Muscle of back (tissue), 11 donors: ENCODE data around the gene HLA-DPB1. TPM values are rescaled to one million over a fixed set of nuclear protein-coding genes. Genes with fewer than 3 reads are reported as not detected.

Experiments
- DNase-seq, 3 donors: peaks; one replicate each; pipeline versions ENCODE4 v3.0.0 to v3.0.0-alpha.2; 2013
- polyA plus RNA-seq, 10 donors: library from polyadenylated mRNA; unstranded; fragments of 120-200 nt; gene quantifications; one replicate each; pipeline ENCODE4 v1.2.1, GENCODE V29; 2013; ENCODE audit not compliant: insufficient read length in 10 of 10

Gene HLA-DPB1
- polyA plus RNA-seq, 10 donors = 4.8 to 15.4 (median 7.8) TPM

DNA sequence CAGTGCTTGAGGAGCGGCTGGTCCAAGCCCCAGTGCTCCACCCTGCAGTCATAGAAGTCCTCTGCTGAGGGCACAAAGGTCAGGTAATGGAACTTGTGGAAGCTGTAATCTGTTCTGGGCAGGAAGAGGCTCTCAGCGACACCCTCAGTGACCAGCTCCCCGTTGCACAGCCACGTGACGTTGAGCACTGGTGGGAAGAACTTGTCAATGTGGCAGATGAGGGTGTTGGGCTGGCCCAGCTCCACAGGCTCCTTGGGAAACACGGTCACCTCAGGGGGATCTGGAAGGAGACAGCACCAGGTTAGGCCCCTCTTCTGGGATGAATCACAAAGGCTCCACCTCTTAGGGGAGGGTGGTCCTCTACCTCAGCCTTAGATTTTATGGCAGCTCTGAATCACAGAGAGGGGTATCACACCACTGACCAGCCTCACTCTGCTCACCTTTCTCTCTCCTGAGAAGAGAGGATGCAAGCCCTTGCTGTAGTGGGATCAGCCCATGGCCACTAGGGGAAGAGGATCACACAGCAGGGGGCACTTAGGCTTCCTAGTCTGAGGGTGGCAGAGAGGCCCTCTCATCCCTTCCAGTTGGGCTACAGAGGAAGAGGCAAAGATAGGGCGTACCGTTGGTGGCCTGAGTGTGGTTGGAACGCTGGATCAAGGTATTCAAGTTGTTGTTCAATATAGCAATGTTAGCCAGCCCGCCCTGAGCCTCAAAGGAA is 6.6 kb upstream of the HLA-DPB1 start:
- no peak for DNase-seq

DNA sequence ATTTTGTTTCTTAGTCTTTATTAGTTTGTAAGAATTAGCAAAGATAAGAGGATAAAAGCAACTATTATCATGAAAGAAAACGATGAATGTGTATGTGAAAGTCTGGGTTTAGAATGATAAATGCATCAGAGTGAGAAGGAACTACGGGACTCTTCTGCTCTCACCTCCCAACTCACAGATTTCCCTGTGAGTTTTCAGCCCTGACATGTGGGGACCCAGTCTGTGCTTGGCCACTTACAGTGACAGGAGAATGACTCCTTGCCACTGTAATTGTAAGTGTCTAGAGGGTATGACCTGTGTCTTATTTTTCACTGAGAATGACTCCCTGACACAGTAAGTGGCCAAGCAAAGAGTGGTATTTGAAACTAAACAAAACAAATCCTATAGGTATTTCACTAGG is 4.9 kb upstream of the HLA-DPB1 start:
- no peak for DNase-seq

DNA sequence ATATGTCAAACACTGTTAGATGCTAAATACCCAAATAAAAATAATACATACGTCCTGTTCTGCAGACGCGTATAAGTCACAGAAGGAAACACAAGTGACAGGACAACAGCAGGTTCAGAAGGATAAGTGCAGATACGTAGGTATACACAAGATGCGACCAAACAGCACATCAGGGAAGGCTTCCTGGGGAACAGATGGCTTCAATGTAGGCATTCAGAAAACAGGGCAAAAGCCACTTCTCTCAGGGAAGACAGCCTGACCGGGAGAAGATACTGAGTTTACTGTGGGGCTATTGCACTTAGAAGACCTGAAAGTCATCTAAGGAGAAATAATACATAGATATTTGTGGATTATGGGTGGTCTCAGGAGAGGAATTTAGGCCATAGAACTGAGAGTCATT is 4.2 kb upstream of the HLA-DPB1 start:
- DNase-seq = no peak

DNA sequence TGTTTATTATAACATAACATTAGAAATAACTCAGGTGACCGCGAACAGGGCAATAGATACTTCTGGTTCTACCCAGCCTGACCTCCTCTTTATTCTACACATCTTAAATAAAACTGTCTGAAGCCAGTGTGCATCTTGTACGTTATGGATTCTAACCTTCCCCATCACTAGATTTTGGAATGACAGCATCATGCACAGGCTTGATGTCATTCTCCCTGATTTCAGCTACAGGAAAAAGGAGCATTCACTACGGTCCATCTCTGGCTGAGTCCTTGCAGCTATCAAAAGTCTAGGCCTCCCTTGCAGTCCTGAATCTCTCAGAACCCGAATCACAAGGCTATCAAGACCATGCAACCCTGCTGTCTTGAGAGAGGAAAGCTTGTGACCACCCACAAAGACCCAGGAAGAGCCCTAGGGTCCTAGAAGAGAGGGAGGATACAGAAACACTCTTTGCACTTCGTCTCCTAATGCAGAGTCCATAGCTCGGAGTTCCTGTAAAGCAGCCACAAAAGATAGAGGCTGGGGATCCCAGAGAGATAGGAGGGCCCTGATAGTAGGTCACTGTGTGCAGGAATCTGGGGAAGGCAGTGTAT is 3.2 kb upstream of the HLA-DPB1 start:
- DNase-seq = no peak

DNA sequence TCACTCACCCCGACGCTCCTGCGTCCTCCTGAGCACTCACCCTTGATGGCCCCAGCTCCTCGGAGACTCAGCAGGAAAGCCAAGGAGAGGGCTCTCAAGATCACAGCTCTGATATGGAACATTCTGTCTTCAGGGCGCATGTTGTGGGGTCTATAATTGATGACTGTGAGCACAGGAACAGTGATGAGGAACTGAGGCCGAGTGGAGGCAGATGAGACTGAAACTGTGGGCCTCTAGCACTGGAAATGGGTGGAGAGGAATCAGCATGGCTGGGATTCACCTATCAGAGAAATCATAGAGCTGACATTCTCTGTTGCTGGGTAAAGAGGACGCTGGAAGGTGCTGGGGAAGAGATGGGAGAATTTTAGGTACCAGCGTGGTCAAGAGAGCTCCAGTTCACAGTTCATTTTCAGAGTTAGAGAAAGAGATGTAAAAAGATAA is 2.3 kb upstream of the HLA-DPB1 start, which contains the start of gene HLA-DPA1:
Gene HLA-DPA1 (minus strand): TSS at position 219 of the 441 bp plus-strand sequence.
- DNase-seq = peak in 2 of 3 donors; percentile 16 to 18

DNA sequence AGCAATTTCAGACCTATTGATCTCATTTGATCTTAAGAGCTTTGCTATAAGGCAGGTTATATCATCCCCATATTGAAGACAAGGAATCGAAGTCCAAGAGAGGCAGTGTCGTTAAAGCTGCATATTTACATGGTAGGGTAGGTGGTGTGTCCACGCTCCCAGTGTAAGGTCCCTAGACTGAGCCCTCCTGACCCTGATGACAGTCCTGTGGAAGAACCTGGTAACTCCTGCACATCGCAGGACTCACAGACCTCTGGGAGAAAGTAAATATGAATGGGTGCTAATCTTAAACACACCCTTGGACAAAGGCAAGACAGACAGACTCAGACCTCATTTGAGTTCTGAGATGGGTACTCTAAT is 602 bp upstream of the HLA-DPB1 start:
- DNase-seq = no peak

DNA sequence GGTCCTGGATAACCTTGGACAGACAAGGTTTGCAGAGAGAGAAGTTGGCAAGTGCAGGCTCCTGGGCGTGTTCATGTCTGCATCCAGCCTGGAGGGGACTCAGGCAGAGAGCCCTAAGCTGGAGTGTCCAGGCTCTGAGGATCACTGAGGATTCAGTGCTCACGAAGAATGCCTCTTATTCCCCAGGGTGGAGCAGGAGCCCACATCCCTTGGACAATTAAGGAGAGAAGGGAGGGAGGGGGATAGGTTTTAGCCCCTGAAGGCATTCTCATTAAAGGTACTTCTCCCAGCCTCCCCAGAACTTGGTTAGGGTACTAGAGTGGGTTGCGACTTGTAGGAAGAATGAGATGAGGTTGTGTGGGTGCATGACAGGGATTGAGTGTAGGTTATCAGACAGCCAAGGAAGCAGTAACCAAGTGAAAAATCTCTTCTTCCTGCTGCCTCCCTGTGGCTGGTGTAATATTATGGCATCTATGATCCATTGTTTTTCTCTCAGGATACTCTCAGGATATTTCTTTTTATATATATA is 680 bp downstream of the HLA-DPB1 start:
- no peak for DNase-seq

DNA sequence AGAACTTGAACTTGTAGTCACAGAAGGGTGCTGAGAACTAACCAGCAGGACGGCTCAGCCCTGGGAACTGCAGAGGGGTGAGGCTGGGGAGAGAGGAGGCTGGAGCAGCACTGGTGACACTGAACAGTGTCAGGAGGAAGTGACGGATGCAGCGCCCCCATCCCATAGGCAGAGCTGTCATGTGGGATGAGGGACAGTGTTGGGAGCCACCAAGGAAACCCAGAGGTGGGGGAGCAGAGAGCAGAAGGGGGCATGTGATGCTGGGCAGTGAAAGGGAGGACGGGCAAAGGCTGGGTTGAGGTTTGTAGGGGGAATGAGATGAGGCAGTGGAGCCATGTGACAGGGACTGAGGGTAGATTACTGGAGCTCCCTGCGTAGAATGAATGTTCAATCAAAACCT is 2.1 kb downstream of the HLA-DPB1 start:
- no peak for DNase-seq

DNA sequence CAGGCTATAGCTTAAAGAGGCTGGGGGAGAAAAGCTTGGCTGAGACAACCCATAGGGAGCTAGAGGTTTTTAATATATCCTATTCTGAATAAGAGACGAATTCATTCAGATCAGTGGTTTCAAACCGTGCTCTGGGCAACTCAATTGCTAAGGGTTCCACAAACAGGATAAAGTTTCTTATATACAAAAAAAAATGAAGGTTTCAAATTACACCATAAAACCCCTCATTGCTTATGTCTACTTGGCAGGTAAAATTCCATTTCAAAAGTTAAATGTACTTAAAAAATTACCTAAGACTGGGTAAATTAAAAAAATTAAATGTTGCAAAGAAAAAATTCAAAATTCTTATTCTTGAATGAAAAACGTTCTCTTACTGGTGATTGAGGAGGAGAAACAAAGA is 2.7 kb downstream of the HLA-DPB1 start:
- no peak for DNase-seq

DNA sequence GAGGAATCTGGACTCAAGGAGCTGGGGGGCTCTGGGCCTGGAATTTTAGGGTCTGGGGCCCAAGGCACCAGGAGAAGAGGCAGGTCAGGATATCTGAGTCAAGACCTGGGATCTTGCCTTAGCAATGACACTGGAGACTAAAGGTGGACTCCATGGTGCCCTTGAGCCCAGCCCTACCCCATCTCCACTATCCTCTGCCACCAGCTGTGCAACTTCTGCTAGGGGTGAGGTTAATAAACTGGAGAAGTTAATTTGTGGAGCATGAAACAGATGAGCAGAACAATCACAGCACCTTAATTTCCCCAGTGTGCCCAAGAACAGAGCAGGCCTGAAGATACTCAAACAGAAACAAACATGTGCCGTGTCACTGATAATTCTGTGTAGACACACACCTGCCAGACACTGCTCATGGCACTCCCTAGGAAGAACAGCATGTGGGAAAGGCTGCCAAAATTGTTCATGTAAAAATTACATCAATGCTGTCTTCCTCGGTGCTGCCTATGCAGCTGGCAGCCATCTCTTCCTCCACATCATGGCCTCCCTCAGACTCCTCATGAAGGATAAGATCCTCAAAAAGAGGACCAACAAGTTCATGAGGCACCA is 3.2 kb downstream of the HLA-DPB1 start:
- DNase-seq = no peak

DNA sequence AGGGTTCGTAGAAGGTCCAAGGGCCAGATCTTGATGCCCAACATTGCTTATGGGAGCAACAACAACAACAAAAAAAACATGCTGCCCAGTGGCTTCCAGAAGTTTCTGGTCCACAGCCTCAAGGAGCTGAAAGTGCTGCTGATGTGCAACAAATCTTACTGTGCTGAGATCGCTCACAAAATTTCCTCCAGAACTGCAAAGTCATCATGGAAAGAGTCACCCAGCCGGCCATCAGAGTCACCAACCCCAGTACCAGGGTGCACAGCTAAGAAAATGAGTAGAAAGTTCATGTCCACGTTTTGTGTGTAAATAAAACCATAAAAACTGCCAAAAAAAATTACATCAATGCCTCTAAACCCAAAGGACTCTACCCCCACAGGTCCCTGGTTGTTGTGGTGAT is 3.8 kb downstream of the HLA-DPB1 start:
- no peak for DNase-seq

DNA sequence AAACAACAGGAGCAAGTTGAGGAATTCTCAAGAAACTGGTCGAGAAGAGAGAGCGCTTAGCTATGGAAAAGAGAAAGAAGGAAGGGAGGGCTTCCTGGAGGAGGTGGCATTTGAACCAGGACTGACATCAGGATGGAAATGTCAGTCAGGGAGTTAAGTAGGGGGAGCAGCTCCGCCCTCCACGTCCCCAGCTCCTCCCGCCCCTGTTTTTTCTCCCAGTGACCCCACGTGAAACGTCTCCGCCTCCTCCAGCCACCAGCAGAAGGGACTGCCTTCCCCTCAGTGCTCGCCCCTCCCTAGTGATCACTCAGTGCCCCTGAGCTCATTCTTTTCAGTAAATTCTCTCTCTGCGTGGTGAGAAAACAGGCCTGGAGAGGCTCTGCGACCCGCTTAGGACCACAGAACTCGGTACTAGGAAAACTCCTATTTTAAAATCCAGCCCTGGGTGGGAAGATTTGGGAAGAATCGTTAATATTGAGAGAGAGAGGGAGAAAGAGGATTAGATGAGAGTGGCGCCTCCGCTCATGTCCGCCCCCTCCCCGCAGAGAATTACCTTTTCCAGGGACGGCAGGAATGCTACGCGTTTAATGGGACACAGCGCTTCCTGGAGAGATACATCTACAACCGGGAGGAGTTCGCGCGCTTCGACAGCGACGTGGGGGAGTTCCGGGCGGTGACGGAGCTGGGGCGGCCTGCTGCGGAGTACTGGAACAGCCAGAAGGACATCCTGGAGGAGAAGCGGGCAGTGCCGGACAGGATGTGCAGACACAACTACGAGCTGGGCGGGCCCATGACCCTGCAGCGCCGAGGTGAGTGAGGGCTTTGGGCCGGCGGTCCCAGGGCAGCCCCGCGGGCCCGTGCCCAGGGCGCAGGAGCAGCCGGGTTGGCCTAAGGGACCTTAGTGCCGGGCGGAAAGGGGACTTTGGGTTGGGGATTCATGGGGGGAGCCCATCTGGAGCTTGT is 4.6 kb downstream of the HLA-DPB1 start:
- peak; percentile 36 to 84 (median 54) for DNase-seq

DNA sequence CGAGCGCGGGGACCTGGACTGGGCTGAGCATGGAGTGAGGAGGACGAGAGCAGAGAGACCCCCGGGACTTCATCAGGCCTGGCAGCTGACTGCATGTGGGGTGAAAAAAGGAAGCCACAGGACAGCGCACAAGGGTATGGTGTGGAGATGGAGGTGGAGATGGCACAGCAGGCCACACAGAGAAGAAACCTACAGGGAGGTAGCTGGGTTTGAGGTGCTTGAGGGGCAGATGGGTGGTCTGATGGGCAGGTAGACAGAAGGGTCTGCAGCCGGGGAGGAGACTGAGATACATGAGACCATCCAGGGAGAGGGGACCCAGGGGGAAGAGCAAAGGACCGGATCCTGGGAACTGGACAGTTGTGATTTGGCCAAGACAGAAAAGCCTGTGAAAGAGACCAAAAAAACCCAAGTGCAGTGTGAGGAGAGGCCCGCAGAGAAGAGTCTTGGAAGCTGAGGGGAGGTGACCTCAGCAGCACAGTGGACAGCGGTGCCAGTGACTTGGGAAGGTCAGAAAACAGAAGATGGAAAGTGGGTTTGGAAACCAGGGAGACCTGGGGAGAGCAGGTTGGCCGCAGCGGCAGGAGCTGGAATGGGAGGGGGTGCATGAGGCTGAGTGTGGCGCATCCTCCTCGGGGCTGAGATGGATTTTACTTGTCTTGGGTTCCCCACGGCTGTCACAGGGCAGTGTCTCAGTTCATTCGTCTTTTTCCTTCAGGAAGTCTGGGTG is 5.5 kb downstream of the HLA-DPB1 start:
- peak in 1 of 3 donors; percentile 41 for DNase-seq

DNA sequence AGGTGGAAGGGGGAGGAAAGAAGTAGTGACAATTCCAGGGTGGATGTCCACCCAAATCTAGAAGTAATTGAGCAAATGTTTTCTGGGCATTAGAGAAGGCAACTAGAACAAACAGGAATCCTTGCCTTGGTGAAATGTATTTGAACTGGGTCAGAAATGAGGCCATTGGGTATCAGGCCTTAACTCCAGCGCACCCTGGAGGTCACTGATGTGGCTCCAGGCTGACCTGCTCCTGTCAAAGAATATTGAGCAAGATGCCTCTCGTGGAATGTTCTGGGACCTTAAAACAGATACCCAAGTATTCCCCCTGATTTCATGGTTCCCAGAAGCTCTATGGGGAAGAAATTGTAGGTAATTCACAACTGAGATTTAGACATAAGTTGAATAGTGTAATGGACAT is 6.9 kb downstream of the HLA-DPB1 start:
- peak in 2 of 3 donors; percentile 58 to 74 for DNase-seq

DNA sequence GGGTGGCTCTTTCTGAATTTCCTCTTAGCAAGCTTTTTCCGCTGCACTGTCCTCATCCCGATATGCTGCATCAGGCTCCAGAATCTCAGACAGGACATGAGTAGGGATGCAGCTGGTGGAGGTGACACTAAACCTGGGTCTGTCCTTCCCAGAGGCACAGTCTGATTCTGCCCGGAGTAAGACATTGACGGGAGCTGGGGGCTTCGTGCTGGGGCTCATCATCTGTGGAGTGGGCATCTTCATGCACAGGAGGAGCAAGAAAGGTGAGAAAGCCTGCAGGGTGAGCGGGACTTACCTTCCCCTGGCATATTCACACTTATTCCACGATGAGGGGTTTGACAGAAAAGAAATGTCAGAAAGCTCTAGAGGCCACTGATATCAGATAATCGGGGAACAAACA is 9.8 kb downstream of the HLA-DPB1 start:
- no peak for DNase-seq

DNA sequence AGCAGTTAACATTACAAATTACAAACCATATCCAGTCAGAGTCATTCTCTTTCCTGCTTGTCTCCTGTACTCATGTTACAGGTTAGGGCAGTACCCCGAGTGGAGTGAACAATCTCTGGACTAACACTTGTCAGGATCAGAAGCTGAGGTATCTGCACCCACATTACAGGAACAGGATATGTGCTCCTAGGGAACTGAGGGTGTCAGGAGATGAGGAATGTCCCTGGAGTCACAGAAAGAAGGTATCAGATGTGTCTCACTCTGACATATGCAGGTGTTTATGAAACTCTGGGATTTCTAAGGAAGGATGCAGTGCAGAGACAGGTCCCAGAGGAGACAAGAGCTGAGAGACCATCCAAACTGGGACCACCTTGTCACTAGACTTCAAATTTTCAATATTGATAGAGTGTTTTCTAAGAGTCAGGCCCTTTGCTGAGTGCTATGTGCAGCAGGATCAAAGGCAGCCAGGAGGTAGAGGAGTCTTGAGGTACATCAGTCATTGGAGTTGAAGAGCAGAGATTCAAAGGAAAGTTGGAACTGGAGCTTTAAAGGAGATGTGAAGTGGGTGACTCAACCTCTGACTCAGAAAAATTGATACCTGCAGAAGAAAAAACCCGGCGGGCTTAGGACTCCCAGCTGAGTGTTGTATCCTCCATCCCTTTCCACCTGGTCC is 12.6 kb downstream of the HLA-DPB1 start:
- DNase-seq = no peak

DNA sequence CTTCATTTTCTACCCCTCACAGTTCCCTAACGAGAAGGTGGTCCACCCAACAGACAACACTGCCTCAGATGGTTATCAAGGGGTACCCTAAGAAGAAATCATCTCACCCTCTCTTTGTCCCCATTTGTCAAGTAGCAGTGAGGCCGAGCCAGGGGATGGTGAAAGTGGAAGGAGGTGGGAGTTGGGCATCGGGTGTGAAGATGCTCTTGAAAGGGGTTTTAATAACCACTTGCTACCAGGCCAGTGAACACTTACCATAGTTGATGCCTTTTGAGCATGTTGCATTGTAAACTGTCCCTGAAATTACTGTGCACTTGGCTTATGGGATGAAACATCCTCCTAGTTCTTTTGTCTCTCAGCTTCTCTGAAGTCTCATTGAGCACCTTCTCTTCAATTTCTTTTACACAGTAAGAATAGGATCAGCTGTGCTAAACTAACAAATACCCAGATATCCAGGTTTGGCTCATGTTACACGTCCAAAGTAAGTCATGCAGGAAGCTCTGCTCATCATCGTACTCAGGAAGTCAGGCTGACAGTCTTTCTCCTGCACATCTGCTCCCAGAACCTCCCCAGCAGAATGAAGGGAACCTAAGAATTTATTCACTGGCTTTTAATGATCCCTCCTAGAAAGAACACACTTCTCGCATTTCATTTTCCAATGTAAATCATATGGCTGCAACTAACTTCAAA is 13.3 kb downstream of the HLA-DPB1 start:
- no peak for DNase-seq

DNA sequence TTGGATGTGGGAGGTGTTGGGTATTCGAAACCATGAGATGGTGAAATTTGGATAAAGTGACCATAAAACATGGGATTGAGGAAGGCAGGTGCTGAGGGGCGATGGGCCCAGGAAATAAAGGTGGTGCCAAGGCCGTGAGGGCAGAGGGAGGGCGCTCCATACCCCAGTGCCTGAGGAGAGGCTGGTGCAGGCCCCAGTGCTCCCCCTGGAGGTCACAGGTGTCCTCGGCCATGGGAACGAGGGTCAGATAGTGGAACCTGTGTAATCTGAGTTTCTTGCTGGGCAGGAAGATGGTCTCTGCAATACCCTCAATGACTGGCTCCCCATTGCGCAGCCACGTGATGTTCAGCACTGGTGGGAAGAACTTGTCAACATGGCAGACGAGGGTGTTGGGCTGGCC is 16.2 kb downstream of the HLA-DPB1 start:
- no peak for DNase-seq

DNA sequence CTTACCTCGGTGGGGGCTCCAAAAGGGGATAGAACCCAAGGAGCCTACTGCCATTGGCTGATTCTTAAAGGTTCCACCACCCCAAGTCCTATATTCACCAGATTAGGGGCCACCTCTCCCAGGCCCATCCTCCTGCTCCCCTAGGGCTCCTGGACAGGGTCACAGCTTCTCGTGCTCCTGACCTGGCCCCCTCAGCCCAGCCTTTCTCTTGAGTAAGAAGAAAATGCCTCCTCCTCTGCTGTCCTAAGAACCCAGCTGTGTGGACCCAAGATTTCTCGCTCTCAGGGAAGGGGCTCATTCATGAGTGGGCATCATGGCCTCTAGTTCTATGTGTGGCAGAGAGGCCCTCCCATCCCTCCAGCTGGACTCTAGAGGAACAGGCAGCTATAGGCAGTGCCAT is 16.6 kb downstream of the HLA-DPB1 start:
- DNase-seq = no peak

DNA sequence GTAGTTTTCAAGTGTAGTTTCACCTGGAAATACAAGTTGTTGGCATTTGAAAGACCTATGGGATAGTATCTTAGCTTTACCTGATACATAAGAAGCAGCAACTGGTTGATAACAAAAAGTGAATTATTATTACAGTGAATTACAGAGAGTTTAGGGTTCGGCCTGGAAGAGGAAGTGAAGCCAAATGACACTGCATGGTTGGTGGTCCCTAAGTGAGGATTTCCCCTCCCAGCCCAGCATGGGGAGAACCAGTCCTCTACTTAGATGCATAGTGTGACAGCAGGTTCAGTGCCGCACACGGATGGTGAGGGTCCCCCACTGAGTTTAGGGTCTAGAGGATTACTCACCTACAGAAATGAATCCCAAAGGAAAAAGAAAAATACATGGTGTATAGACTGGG is 18.1 kb downstream of the HLA-DPB1 start:
- no peak for DNase-seq
